HepG2 (cell line): ENCODE data around the gene C5. TPM values are rescaled to one million over a fixed set of nuclear protein-coding genes. Genes with fewer than 3 reads are reported as not detected.

Source experiments
- CCDC6 ChIP-seq: sonication (generic); formaldehyde crosslinking; IDR thresholded peaks from 2 replicates; pipeline ENCODE4 v1.8.1; 2022; ENCODE audit warnings: mild to moderate bottlenecking, missing genetic modification reagents, moderate library complexity
- DR1 ChIP-seq: sonication (generic); formaldehyde crosslinking; IDR thresholded peaks from 2 replicates; pipeline ENCODE4 v1.8.0; 2021; ENCODE audit warnings: mild to moderate bottlenecking, missing genetic modification reagents, inconsistent platforms
- ELF4 ChIP-seq: sonication (generic); formaldehyde crosslinking; IDR thresholded peaks from 2 replicates; pipeline ENCODE4 v1.5.0; 2020; ENCODE audit warnings: missing genetic modification reagents, mild to moderate bottlenecking, moderate library complexity, borderline replicate concordance
- HOXA9 ChIP-seq: sonication (generic); formaldehyde crosslinking; IDR thresholded peaks from 2 replicates; pipeline ENCODE4 v1.8.1; 2022; ENCODE audit warnings: missing genetic modification reagents, mild to moderate bottlenecking, moderate library complexity, borderline replicate concordance
- KDM2A ChIP-seq: sonication (generic); formaldehyde crosslinking; IDR thresholded peaks from 2 replicates; pipeline ENCODE4 v1.4.0; 2020; ENCODE audit warnings: low read depth, missing genetic modification reagents, borderline replicate concordance
- KDM3A ChIP-seq: IDR thresholded peaks from 2 replicates; pipeline ENCODE4 v1.6.1; 2018; ENCODE audit warnings: low read depth, missing compliant biosample characterization
- MAF1 ChIP-seq: sonication (generic); formaldehyde crosslinking; IDR thresholded peaks from 2 replicates; pipeline ENCODE4 v1.5.0; 2020; ENCODE audit warnings: missing genetic modification reagents, borderline replicate concordance
- MEIS1 ChIP-seq: sonication (generic); formaldehyde crosslinking; IDR thresholded peaks from 2 replicates; pipeline ENCODE4 v1.9.0; 2021; ENCODE audit warnings: mild to moderate bottlenecking, missing genetic modification reagents, moderate library complexity, borderline replicate concordance
- MYC ChIP-seq: sonication (generic); formaldehyde crosslinking; IDR thresholded peaks from 2 replicates; pipeline ENCODE4 v1.9.0; 2021; ENCODE audit warnings: missing genetic modification reagents, borderline replicate concordance
- NFYB ChIP-seq: sonication (generic); formaldehyde crosslinking; IDR thresholded peaks from 2 replicates; pipeline ENCODE4 v1.4.0; 2020; ENCODE audit warnings: missing genetic modification reagents
- PHF5A ChIP-seq: IDR thresholded peaks from one replicate; pipeline ENCODE4 v1.6.1; 2018; ENCODE audit warnings: low read depth, missing genetic modification reagents; ENCODE audit not compliant: unreplicated experiment
- RXRA ChIP-seq: sonication (generic); formaldehyde crosslinking; IDR thresholded peaks from 2 replicates; pipeline ENCODE4 v1.5.1; 2020; ENCODE audit warnings: missing genetic modification reagents
- SAFB2 ChIP-seq: sonication (generic); formaldehyde crosslinking; IDR thresholded peaks from 2 replicates; pipeline ENCODE4 v1.5.1; 2020; ENCODE audit warnings: missing genetic modification reagents, low read depth, mild to moderate bottlenecking, borderline replicate concordance
- TAF1 ChIP-seq: sonication (generic); formaldehyde crosslinking; IDR thresholded peaks from 2 replicates; pipeline ENCODE4 v1.4.0; 2020; ENCODE audit warnings: missing genetic modification reagents
- TOE1 ChIP-seq: sonication (generic); formaldehyde crosslinking; IDR thresholded peaks from 2 replicates; pipeline ENCODE4 v1.4.0; 2020; ENCODE audit warnings: mild to moderate bottlenecking, missing genetic modification reagents
- TOPORS ChIP-seq: sonication (generic); formaldehyde crosslinking; IDR thresholded peaks from 2 replicates; pipeline ENCODE4 v1.8.0; 2023; ENCODE audit warnings: mild to moderate bottlenecking, missing genetic modification reagents
- ZBTB38 ChIP-seq: sonication (generic); formaldehyde crosslinking; IDR thresholded peaks from 2 replicates; pipeline ENCODE4 v1.5.1; 2020; ENCODE audit warnings: mild to moderate bottlenecking, missing genetic modification reagents
- ZFY ChIP-seq: sonication (generic); formaldehyde crosslinking; IDR thresholded peaks from 2 replicates; pipeline ENCODE4 v1.4.0; 2020; ENCODE audit warnings: missing genetic modification reagents
- ZNF383 ChIP-seq: sonication (generic); formaldehyde crosslinking; IDR thresholded peaks from 2 replicates; pipeline ENCODE4 v1.4.0; 2020; ENCODE audit warnings: missing genetic modification reagents, mild to moderate bottlenecking, borderline replicate concordance
- ZNF7 ChIP-seq: IDR thresholded peaks from 2 replicates; pipeline ENCODE4 v1.6.1; 2016; ENCODE audit warnings: missing biosample characterization, missing genetic modification reagents
- polyA plus RNA-seq, 8 experiments: library from polyadenylated mRNA; depleted of rRNA in 3 of 8; stranded (reverse) in 7 of 8; unstranded in 1 of 8; fragments of >200 nt; fragmentation: Illumina TruSeq in 4 of 8; extraction: Trizol in 4 of 8; gene quantifications; 2 replicates each; pipeline versions ENCODE4 v1.2.1 to v1.2.3, GENCODE V29; 2011 to 2016; ENCODE audit warnings: low read depth in 4 of 8, missing spikeins in 1 of 8, mixed read lengths in 1 of 8; ENCODE audit not compliant: insufficient read depth in 1 of 8
- total RNA-seq, 5 experiments: library from RNA; depleted of rRNA; stranded (reverse); fragments of >200 nt; fragmentation: Illumina TruSeq; extraction: Trizol; gene quantifications; 2 replicates each; pipeline ENCODE4 v1.2.3, GENCODE V29; 2016; ENCODE audit warnings: low read depth in 1 of 5
- TF ChIP-seq, protein P1 (sequence below), 2 experiments: sonication (generic) in 1 of 2; formaldehyde crosslinking in 1 of 2; IDR thresholded peaks; 2 replicates each; pipeline versions ENCODE4 v1.4.0 to v1.6.1; 2016 to 2020; ENCODE audit warnings: borderline replicate concordance in 1 of 2, low read depth in 1 of 2, mild to moderate bottlenecking in 1 of 2, missing genetic modification reagents in 1 of 2
- TF ChIP-seq, protein P2 (sequence below): sonication (generic); formaldehyde crosslinking; IDR thresholded peaks from 2 replicates; pipeline ENCODE4 v1.5.0; 2020; ENCODE audit warnings: missing genetic modification reagents
- TF ChIP-seq, protein P3 (sequence below): sonication (generic); formaldehyde crosslinking; IDR thresholded peaks from 2 replicates; pipeline ENCODE4 v1.4.0; 2020; ENCODE audit warnings: missing genetic modification reagents, mild to moderate bottlenecking, borderline replicate concordance

Gene C5
- total and polyA plus RNA-seq, 2 of the 13 experiments (the other 11 are each of a cell fraction or from before 2014, with no cell fraction given): 57.6 to 192 TPM

DNA sequence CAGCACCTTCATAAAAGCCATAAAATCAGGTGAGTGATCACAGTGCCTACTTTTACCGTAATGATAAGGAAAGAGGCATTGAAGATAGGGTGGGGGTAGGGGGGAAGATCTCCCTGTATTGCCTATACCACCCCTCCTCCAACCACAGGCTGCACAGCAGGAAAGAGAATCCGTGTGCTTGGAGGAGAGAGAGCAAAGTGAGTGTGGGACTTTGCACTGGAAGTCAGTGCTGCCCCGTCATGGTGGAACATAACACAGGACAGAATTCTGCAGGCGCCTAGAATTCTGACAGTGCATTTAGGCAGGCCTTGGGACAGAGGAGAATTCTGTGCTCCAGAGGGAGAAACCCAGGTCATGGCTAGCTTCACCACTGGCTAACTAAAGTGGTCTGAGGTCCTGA, 3.5 kb upstream of the C5 start (continued):
- TF ChIP-seq ELF4 (CRISPR knock-in tag) (no peak), ZNF7 (CRISPR knock-in tag) (0 out of 2 replicates have a peak, but pooled peaks have one; percentile 18), ZBTB38 (no peak), SAFB2 (no peak), DR1 (CRISPR knock-in tag) (no peak), NFYB (no peak), KDM2A (CRISPR knock-in tag) (peak; percentile 68; the same call in 1 of the 2 replicates), CCDC6 (CRISPR knock-in tag) (no peak), ZFY (CRISPR knock-in tag) (peak; percentile 29; the same call in 1 of the 2 replicates), HOXA9 (CRISPR knock-in tag) (no peak), MYC (peak; percentile 69; the same call in 1 of the 2 replicates), KDM3A (CRISPR knock-in tag) (peak; percentile 64; the same call in 1 of the 2 replicates), PHF5A (no peak), ZNF383 (CRISPR knock-in tag) (no peak), TOE1 (CRISPR knock-in tag) (no peak), MAF1 (CRISPR knock-in tag) (no peak), MEIS1 (CRISPR knock-in tag) (no peak), RXRA (peak; percentile 53; the same call in 1 of the 2 replicates), TOPORS (CRISPR knock-in tag) (no peak), TAF1 (peak; percentile 62; the same call in 1 of the 2 replicates)
- TF ChIP-seq, protein P1, sequence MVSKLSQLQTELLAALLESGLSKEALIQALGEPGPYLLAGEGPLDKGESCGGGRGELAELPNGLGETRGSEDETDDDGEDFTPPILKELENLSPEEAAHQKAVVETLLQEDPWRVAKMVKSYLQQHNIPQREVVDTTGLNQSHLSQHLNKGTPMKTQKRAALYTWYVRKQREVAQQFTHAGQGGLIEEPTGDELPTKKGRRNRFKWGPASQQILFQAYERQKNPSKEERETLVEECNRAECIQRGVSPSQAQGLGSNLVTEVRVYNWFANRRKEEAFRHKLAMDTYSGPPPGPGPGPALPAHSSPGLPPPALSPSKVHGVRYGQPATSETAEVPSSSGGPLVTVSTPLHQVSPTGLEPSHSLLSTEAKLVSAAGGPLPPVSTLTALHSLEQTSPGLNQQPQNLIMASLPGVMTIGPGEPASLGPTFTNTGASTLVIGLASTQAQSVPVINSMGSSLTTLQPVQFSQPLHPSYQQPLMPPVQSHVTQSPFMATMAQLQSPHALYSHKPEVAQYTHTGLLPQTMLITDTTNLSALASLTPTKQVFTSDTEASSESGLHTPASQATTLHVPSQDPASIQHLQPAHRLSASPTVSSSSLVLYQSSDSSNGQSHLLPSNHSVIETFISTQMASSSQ (IDR thresholded peaks at IDR 0.05; ENCODE audit: low read depth): peak; percentile 58; the same call in 1 of the 2 replicates
- TF ChIP-seq, protein P1 (CRISPR knock-in tag; IDR thresholded peaks at IDR 0.05; ENCODE audit: borderline replicate concordance): peak; percentile 74; the same call in 1 of the 2 replicates
- TF ChIP-seq, protein P2, sequence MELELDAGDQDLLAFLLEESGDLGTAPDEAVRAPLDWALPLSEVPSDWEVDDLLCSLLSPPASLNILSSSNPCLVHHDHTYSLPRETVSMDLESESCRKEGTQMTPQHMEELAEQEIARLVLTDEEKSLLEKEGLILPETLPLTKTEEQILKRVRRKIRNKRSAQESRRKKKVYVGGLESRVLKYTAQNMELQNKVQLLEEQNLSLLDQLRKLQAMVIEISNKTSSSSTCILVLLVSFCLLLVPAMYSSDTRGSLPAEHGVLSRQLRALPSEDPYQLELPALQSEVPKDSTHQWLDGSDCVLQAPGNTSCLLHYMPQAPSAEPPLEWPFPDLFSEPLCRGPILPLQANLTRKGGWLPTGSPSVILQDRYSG (CRISPR knock-in tag): no peak
- TF ChIP-seq, protein P3, sequence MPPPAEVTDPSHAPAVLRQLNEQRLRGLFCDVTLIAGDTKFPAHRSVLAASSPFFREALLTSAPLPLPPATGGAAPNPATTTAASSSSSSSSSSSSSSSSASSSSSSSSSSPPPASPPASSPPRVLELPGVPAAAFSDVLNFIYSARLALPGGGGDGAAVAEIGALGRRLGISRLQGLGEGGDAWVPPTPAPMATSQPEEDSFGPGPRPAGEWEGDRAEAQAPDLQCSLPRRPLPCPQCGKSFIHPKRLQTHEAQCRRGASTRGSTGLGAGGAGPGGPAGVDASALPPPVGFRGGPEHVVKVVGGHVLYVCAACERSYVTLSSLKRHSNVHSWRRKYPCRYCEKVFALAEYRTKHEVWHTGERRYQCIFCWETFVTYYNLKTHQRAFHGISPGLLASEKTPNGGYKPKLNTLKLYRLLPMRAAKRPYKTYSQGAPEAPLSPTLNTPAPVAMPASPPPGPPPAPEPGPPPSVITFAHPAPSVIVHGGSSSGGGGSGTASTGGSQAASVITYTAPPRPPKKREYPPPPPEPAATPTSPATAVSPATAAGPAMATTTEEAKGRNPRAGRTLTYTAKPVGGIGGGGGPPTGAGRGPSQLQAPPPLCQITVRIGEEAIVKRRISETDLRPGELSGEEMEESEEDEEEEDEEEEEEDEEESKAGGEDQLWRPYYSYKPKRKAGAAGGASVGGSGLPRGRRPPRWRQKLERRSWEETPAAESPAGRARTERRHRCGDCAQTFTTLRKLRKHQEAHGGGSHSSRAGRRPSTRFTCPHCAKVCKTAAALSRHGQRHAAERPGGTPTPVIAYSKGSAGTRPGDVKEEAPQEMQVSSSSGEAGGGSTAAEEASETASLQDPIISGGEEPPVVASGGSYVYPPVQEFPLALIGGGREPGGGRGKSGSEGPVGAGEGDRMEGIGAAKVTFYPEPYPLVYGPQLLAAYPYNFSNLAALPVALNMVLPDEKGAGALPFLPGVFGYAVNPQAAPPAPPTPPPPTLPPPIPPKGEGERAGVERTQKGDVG (CRISPR knock-in tag): no peak
